ENCODE results near the gene TFCP2.
"Not testable (repeated sequence)": the region's sequence is repeated elsewhere in the genome, so short reads cannot be mapped to it uniquely, and the experiment has no call there.

Gene TFCP2

GRCh38 chr12:51080136-51080535 lies 92.8 kb downstream of the TFCP2 start:
- DNase-seq (ENCODE audit: low read depth), result no peak
- H3K4me3 ChIP-seq (ENCODE audit: control insufficient read depth, low read depth, low read length), result no peak overlapping the region
- no peak for TF ChIP-seq CTCF (IDR thresholded peaks at IDR 0.05; ENCODE audit: control insufficient read depth, insufficient read depth, low read depth, low read length, missing control alignments)

DNA sequence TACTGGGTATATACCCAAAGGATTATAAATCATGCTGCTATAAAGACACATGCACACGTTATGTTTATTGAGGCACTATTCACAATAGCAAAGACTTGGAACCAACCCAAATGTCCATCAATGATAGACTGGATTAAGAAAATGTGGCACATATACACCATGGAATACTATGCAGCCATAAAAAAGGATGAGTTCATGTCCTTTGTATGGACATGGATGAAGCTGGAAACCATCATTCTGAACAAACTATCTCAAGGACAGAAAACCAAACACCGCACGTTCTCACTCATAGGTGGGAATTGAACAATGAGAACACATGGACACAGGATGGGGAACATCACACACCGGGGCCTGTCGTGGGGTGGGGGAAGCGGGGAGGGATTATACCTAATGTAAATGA lies 94.1 kb downstream of the TFCP2 start:
- H3K4me3 ChIP-seq (ENCODE audit: control insufficient read depth, low read depth, low read length); DNase-seq (ENCODE audit: low read depth): not testable (repeated sequence)

DNA sequence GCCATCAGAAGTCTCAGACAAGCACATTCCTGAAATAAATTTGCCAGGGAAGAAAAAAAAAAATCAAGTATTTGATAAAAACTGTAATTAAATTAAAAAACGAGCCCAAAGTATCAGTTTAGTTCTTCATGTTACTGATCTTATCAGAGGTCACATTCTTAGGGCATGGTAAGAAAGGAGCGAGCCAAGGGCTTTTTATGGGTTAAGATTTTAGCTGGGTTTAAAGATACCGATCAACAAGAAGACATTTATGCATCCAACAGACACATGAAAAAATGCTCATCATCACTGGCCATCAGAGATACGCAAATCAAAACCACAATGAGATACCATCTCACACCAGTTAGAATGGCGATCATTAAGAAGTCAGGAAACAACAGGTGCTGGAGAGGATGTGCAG lies 94.6 kb downstream of the TFCP2 start:
- not testable (repeated sequence) for DNase-seq (ENCODE audit: low read depth); H3K4me3 ChIP-seq (ENCODE audit: control insufficient read depth, low read depth, low read length)

DNA sequence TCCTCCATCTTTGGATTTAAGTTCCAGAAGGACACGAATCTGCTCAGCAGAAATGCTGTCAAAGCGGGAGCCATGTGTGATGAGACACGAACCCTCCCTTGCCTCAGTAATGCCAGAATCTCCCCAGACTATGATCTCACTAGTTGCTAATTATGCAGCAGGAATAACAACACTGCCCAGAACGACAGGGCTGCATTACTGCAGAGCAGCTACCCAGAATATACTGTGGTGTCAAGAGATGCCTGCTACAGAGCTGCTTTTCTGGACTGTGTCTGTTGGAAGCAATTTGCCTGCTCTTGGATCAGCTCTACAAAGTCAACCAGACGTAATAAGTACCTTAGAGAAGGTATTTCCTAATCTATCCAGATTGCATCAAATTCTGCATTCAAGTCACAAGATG lies 95.0 kb downstream of the TFCP2 start:
- no peak for DNase-seq (ENCODE audit: low read depth)
- no peak for TF ChIP-seq CTCF (IDR thresholded peaks at IDR 0.05; ENCODE audit: control insufficient read depth, insufficient read depth, low read depth, low read length, missing control alignments)
- H3K4me3 ChIP-seq (ENCODE audit: control insufficient read depth, low read depth, low read length), result no peak overlapping the region

DNA sequence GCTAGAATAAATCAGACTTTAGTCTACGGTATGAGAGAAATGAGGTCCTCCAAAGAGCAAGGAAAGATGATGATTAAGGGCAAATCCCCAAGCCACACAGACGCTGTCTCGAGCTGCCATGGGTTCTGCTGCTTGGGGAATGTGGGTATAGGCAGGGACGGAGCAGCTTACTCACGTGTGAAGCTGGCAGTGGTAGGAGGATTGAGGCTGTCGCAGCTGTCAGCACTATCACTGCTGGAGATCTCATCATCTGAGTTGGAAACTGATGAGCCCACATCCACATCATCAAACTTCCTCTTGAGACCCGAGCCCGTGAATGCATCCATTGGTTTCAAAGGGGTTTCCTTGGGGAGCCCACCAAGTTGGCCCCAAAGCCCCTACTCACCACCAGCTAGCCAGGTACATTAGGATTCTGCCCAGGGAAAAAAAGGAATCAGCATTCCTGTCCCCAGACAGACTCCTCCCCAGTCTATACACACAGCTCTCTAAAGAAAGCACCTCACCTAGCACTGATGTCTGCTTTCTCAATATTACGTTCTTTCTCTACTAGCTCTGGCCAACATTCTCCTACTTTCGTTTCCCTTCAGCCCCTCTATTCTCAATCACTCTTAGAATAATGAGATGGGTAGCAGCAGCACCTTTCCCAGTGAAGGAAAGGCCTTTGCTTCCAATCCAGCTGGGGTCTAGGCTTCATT lies 96.6 kb downstream of the TFCP2 start:
- H3K4me3 ChIP-seq (ENCODE audit: control insufficient read depth, low read depth, low read length), result no peak overlapping the region
- no peak for DNase-seq (ENCODE audit: low read depth)
- no peak for TF ChIP-seq CTCF (IDR thresholded peaks at IDR 0.05; ENCODE audit: control insufficient read depth, insufficient read depth, low read depth, low read length, missing control alignments)

DNA sequence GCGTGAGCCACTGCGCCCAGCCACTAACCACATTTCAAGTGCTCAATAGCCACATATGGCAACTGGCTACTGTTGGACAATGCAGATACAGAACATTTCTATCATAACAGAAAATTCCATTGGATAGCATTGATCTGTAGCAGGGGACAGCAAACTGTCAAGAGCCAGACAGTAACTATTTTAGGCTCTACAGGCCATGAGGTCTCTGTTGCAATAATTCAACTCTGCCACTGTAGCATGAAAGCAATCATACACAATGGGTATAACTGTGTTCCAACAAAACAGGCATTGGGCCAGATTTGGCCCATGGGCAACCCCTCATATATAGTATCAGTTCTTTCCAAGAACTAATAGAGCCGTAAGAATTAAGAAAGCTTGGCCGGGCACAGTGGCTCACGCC lies 97.5 kb downstream of the TFCP2 start:
- no peak for DNase-seq (ENCODE audit: low read depth)
- no peak overlapping the region for H3K4me3 ChIP-seq (ENCODE audit: control insufficient read depth, low read depth, low read length)

GRCh38 chr12:51071663-51072062 lies 101.3 kb downstream of the TFCP2 start:
- TF ChIP-seq CTCF (IDR thresholded peaks at IDR 0.05; ENCODE audit: control insufficient read depth, insufficient read depth, low read depth, low read length, missing control alignments), result no peak
- no peak for DNase-seq (ENCODE audit: low read depth)
- H3K4me3 ChIP-seq (ENCODE audit: control insufficient read depth, low read depth, low read length), result no peak overlapping the region

More for the DNA sequence above, 97.5 kb downstream of the TFCP2 start:
- TF ChIP-seq CTCF (IDR thresholded peaks at IDR 0.05; ENCODE audit: control insufficient read depth, insufficient read depth, low read depth, low read length, missing control alignments), result no peak

- no peak overlapping the region for H3K4me3 ChIP-seq (ENCODE audit: control insufficient read depth, low read depth, low read length)
- DNase-seq (ENCODE audit: low read depth), result no peak
- TF ChIP-seq CTCF (IDR thresholded peaks at IDR 0.05; ENCODE audit: control insufficient read depth, insufficient read depth, low read depth, low read length, missing control alignments), result no peak
Observed at GRCh38 chr12:51070004-51070403, 102.9 kb downstream of the TFCP2 start.

All from AG09309 (cell line).